ENCODE results near the gene FECH. TPM values are rescaled to one million over a fixed set of nuclear protein-coding genes. Genes with fewer than 3 reads are reported as not detected.

The FECH gene
- total and polyA plus RNA-seq, 9 of the 15 experiments (the other 6 are each of a cell fraction or from before 2014, with no cell fraction given), result 19.8 to 170 (median 56.8) TPM

DNA sequence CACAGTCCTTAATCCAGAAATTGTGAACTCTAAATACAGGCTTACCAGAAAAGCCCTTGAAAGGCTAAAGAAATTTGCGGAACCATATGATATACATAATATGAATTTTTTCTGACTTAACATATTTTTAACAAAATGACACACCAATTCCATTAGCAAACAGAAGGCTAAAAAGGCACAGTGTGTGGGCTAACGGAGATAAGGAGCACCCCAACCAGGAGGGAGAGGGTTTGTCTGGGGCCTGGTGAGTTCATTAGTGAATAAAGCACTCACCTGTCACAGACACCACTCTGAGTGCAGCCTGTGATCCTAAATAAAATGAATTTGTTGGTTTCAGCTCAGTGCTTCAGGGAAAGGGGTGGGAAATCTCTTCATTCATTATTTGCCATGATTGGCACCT lies 2.7 kb upstream of the FECH start (continued):
- TF ChIP-seq, protein P1, sequence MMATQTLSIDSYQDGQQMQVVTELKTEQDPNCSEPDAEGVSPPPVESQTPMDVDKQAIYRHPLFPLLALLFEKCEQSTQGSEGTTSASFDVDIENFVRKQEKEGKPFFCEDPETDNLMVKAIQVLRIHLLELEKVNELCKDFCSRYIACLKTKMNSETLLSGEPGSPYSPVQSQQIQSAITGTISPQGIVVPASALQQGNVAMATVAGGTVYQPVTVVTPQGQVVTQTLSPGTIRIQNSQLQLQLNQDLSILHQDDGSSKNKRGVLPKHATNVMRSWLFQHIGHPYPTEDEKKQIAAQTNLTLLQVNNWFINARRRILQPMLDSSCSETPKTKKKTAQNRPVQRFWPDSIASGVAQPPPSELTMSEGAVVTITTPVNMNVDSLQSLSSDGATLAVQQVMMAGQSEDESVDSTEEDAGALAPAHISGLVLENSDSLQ (IDR thresholded peaks at IDR 0.05), result 0 out of 2 replicates have a peak, but pooled peaks have one; percentile 14
- TF ChIP-seq, protein P2, sequence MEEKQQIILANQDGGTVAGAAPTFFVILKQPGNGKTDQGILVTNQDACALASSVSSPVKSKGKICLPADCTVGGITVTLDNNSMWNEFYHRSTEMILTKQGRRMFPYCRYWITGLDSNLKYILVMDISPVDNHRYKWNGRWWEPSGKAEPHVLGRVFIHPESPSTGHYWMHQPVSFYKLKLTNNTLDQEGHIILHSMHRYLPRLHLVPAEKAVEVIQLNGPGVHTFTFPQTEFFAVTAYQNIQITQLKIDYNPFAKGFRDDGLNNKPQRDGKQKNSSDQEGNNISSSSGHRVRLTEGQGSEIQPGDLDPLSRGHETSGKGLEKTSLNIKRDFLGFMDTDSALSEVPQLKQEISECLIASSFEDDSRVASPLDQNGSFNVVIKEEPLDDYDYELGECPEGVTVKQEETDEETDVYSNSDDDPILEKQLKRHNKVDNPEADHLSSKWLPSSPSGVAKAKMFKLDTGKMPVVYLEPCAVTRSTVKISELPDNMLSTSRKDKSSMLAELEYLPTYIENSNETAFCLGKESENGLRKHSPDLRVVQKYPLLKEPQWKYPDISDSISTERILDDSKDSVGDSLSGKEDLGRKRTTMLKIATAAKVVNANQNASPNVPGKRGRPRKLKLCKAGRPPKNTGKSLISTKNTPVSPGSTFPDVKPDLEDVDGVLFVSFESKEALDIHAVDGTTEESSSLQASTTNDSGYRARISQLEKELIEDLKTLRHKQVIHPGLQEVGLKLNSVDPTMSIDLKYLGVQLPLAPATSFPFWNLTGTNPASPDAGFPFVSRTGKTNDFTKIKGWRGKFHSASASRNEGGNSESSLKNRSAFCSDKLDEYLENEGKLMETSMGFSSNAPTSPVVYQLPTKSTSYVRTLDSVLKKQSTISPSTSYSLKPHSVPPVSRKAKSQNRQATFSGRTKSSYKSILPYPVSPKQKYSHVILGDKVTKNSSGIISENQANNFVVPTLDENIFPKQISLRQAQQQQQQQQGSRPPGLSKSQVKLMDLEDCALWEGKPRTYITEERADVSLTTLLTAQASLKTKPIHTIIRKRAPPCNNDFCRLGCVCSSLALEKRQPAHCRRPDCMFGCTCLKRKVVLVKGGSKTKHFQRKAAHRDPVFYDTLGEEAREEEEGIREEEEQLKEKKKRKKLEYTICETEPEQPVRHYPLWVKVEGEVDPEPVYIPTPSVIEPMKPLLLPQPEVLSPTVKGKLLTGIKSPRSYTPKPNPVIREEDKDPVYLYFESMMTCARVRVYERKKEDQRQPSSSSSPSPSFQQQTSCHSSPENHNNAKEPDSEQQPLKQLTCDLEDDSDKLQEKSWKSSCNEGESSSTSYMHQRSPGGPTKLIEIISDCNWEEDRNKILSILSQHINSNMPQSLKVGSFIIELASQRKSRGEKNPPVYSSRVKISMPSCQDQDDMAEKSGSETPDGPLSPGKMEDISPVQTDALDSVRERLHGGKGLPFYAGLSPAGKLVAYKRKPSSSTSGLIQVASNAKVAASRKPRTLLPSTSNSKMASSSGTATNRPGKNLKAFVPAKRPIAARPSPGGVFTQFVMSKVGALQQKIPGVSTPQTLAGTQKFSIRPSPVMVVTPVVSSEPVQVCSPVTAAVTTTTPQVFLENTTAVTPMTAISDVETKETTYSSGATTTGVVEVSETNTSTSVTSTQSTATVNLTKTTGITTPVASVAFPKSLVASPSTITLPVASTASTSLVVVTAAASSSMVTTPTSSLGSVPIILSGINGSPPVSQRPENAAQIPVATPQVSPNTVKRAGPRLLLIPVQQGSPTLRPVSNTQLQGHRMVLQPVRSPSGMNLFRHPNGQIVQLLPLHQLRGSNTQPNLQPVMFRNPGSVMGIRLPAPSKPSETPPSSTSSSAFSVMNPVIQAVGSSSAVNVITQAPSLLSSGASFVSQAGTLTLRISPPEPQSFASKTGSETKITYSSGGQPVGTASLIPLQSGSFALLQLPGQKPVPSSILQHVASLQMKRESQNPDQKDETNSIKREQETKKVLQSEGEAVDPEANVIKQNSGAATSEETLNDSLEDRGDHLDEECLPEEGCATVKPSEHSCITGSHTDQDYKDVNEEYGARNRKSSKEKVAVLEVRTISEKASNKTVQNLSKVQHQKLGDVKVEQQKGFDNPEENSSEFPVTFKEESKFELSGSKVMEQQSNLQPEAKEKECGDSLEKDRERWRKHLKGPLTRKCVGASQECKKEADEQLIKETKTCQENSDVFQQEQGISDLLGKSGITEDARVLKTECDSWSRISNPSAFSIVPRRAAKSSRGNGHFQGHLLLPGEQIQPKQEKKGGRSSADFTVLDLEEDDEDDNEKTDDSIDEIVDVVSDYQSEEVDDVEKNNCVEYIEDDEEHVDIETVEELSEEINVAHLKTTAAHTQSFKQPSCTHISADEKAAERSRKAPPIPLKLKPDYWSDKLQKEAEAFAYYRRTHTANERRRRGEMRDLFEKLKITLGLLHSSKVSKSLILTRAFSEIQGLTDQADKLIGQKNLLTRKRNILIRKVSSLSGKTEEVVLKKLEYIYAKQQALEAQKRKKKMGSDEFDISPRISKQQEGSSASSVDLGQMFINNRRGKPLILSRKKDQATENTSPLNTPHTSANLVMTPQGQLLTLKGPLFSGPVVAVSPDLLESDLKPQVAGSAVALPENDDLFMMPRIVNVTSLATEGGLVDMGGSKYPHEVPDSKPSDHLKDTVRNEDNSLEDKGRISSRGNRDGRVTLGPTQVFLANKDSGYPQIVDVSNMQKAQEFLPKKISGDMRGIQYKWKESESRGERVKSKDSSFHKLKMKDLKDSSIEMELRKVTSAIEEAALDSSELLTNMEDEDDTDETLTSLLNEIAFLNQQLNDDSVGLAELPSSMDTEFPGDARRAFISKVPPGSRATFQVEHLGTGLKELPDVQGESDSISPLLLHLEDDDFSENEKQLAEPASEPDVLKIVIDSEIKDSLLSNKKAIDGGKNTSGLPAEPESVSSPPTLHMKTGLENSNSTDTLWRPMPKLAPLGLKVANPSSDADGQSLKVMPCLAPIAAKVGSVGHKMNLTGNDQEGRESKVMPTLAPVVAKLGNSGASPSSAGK (IDR thresholded peaks at IDR 0.05), result no peak
- no peak for TF ChIP-seq BACH1 (tag; IDR thresholded peaks at IDR 0.05)
- 0 out of 2 replicates have a peak, but pooled peaks have one; percentile 46 for TF ChIP-seq SMARCE1 (IDR thresholded peaks at IDR 0.05)
- TF ChIP-seq TCF3 (CRISPR knock-in tag; IDR thresholded peaks at IDR 0.05), result peak; percentile 66
- peak; percentile 61 for TF ChIP-seq CBFA2T3 (IDR thresholded peaks at IDR 0.05)
- peak; percentile 33; the same call in 1 of the 2 replicates for TF ChIP-seq CBFA2T2 (conservative IDR thresholded peaks at IDR 0.05)
- no peak for TF ChIP-seq GTF2F1 (IDR thresholded peaks at IDR 0.05; ENCODE audit: low read depth, low read length)
